Activated T-helper 1 cell treated with Interleukin-2 at 50 U/mL for 16 hours (primary cell): ENCODE results near the gene NCBP1.

ENCODE experiments used
- DNase-seq: peaks from one replicate; pipeline ENCODE4 v3.0.0-alpha.2; 2020; ENCODE audit warnings: low read depth

Gene NCBP1

DNA sequence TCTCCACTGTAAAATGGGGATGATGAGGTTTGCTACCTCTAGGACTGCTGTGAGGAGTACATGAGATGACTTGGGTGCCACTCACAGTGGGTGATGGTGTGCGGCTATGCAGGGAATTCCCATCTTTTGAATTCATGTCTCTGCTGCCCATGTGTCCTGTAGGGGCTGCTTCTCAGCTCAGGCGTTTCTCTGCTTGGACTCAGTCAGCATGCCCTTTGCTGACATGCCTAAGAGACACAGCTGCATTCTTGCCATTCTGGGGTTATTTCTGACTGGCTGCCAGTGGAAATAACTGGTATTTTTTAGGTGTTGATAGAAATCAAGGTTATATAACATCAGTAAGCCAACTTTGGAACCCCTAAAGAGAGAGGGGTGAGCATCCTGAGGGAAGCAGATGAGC is 87.8 kb downstream of the NCBP1 start:
- no peak for DNase-seq

DNA sequence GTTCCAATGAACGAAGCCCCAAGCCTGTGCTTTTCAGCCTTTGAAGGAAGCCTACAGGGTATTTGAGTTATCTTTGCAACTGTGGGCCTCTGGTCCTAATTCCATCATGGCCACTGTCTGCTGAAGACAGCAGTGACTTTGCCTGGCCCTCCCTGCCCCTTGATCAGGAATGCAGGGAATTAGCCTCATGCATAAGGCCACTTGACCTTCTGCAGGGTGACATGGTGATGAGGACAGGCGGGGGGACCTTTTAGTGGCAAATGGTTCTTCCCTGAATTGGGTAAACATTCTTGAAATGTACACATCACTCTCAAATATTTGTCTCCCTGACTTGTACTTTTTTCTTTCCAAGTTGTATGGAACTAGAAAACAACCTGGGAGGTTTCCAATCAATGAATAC is 88.7 kb downstream of the NCBP1 start:
- DNase-seq, result no peak
